AG09309 (cell line): ENCODE measurements around the gene SRR.

Source experiments
- DNase-seq: peaks from one replicate; pipeline ENCODE4 v3.0.0-alpha.2; 2010; ENCODE audit warnings: low read depth
- H3K4me3 ChIP-seq: 2 replicates; pipeline ENCODE4 v1.5.1; 2011; ENCODE audit warnings: mild to moderate bottlenecking, low read depth, low read length, moderate library complexity; ENCODE audit not compliant: control insufficient read depth
- TF ChIP-seq, protein P1 (sequence below): IDR thresholded peaks from 2 replicates; pipeline ENCODE4 v1.5.1; 2011; ENCODE audit warnings: mild to moderate bottlenecking, low read depth, low read length, inconsistent platforms; ENCODE audit not compliant: insufficient read depth, control insufficient read depth; ENCODE audit errors: missing control alignments

SRR gene

DNA sequence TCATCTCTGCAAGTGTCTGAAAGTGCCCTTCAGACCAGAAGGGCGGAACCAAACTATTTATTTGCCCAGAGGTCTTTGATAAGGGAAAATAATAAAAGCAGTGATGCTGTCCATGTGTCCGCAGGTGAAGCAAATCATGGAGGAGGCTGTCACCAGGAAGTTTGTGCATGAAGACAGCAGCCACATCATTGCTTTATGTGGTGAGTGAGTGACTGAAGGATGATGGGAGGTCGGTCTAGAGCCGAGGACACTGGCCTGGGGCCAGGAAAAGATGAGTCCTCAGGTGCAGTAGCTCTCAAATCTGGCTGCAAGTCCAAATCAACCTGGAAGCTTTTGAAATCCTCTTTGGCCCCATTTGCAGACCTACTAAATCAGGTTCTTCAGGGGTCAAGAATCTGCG is 39.7 kb downstream of the SRR start:
- DNase-seq, result no peak
- H3K4me3 ChIP-seq, result no peak overlapping the region
- TF ChIP-seq, protein P1, sequence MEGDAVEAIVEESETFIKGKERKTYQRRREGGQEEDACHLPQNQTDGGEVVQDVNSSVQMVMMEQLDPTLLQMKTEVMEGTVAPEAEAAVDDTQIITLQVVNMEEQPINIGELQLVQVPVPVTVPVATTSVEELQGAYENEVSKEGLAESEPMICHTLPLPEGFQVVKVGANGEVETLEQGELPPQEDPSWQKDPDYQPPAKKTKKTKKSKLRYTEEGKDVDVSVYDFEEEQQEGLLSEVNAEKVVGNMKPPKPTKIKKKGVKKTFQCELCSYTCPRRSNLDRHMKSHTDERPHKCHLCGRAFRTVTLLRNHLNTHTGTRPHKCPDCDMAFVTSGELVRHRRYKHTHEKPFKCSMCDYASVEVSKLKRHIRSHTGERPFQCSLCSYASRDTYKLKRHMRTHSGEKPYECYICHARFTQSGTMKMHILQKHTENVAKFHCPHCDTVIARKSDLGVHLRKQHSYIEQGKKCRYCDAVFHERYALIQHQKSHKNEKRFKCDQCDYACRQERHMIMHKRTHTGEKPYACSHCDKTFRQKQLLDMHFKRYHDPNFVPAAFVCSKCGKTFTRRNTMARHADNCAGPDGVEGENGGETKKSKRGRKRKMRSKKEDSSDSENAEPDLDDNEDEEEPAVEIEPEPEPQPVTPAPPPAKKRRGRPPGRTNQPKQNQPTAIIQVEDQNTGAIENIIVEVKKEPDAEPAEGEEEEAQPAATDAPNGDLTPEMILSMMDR, result no peak

DNA sequence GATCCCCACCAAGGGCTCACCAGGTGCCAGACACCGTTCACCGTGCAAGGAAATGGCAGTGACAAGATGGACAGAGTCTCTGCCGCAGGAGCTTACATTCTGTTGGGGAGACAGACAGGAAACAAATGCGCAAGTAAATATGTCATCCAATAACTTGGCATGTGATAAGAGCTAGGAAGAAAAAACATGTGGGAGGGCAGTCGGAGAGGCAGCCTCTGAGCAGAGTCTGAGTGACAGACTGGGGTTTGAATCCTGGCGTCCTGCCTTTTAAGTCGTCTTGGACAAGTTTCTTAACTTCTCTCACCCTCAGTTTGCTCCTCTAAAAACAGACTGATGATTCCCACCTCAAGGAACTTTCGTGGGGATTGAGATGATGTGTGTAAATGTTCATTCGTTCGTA is 40.8 kb downstream of the SRR start:
- H3K4me3 ChIP-seq, result no peak overlapping the region
- DNase-seq, result no peak
- TF ChIP-seq, protein P1, result no peak

DNA sequence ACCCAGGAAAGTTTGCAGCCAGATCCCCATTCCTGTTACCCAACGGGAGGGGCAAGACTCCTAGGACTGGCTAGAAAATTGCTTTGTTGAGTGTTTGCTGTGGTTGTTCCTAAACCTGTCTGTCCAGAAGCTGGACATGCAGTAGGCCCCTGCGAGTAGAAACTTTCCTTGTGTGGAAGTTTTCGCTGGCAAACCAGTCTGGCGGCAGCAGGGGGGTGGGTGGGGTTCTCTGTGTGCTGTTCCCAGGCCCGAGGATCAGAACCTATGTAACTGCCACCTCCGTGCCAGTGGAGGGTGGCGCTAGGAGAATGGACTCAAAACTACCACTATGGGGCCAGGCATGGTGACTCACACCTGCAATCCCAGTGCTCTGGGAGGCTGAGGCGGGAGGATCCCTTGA is 42.7 kb downstream of the SRR start:
- H3K4me3 ChIP-seq, result no peak overlapping the region
- no peak for DNase-seq
- TF ChIP-seq, protein P1, result no peak

DNA sequence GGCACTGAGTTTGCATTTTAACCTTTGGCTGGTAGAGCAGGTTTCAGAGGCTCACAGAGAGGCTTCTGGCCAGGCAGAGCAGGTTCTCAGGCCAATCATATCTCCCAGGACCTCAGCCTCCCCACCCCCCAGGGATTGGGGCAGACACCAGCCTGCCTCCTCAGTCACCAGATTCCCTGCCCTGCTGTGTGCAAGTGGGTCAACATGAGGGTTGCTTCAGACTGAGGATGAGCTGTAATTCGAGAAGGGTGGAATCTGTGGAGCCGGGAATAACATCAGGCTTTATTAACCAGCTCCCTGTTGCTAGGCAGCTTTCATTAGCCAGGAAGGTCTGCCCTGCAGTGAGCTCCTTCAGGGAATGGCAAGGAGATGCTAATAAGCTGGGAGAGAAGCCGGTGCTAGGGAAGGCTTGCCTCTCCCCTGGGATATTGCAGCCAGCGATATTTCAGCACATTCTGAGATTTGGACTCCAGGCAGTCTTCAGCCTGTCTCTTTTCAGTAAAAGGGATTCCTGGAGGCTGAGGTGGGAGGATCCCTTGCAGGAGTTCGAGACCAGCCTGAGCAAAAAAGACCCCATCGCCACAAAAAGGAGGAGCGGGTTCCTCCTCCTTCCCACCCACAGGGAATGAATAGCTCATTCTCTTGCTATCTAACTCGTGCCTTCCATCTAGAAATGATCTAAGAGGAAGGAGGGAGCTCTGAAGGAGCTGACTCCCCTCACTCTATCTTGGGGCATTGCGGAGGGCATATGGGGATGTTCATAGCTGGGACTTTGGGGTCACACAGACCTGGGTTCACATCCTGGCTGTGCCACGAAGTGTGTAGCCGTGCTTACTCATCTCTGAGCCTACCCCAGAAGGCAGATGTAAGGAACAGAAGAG is 44.3 kb downstream of the SRR start:
- TF ChIP-seq, protein P1, result no peak
- DNase-seq, result peak; percentile 82
- H3K4me3 ChIP-seq, result no peak overlapping the region

DNA sequence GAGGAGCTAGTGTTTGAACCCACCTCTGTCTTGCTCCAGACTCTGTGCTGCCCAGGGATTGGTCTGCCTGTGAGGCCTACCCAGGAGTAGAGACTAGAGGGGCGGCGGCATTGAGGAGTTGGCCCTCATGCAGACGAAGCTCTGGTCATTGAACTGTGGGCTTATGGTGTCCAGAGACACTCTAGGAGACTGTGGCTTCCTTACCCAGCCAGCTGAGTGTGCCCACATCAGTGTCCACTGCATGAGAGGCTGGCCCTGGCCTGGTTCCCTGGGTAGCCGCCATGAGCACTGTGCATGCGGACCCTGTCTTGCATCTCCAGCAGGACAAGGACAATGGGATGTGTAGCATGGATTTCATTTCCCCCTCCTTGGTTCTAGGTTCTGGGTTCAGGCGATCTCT is 47.5 kb downstream of the SRR start:
- TF ChIP-seq, protein P1, result no peak
- H3K4me3 ChIP-seq, result no peak overlapping the region
- no peak for DNase-seq

DNA sequence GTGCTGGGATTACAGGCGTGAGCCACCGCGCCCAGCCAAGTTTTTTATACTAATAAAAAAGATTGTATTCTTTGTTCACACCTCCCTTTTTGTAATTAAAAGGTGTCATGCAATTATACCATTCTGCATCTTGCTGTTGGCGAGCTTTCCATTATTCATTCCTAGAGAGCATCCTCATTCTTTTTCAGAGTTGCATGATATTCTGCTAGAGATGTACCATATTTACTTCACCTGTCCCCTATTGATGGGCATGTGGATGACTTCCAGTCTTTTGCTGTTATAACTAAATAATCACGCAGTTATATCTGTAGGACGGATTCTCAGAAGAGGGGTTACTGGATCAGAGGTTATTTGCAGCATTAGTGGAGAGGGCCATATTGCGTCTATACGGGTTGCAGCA is 50.6 kb downstream of the SRR start:
- TF ChIP-seq, protein P1, result no peak
- no peak for DNase-seq
- no peak overlapping the region for H3K4me3 ChIP-seq

DNA sequence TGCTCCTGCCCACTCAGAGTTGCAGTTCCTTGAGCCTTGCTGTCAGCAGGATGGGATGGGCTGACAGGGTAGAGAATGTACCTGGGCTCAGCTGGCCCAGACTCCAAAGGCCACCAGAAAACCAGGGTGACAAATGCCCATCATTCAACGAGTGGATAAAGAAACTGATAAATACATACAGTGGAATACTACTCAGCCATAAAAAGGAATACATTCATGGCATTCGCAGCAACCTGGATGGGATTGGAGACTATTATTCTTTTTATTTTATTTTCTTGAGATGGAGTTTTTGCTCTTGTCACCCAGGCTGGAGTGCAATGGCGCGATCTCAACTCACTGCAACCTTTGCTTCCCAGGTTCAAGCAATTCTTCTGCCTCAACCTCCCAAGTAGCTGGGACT is 53.5 kb downstream of the SRR start:
- H3K4me3 ChIP-seq, result no peak overlapping the region
- DNase-seq, result no peak
- TF ChIP-seq, protein P1, result no peak
